Measurements from ENCODE around the gene SEC23B.

DNA sequence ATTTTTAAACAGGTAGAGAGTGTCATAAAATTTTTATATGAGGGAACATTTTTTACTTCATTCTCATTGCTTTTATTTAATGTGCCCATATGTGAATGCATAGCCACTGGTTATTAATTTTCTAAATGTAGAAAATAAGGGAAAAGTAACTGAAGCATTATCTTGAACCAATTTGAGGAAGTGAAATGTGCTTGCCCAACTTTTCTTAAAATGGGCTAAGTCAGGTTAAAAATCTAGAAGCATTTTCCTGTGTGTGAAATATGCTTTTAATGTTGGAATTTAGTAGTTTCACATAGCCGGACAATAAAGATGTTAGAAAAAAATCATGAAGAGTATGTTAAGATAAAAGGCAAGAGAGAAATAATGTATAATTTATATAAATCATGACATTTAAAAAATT, 3.8 kb downstream of the SEC23B start:
- TF ChIP-seq, protein P1, sequence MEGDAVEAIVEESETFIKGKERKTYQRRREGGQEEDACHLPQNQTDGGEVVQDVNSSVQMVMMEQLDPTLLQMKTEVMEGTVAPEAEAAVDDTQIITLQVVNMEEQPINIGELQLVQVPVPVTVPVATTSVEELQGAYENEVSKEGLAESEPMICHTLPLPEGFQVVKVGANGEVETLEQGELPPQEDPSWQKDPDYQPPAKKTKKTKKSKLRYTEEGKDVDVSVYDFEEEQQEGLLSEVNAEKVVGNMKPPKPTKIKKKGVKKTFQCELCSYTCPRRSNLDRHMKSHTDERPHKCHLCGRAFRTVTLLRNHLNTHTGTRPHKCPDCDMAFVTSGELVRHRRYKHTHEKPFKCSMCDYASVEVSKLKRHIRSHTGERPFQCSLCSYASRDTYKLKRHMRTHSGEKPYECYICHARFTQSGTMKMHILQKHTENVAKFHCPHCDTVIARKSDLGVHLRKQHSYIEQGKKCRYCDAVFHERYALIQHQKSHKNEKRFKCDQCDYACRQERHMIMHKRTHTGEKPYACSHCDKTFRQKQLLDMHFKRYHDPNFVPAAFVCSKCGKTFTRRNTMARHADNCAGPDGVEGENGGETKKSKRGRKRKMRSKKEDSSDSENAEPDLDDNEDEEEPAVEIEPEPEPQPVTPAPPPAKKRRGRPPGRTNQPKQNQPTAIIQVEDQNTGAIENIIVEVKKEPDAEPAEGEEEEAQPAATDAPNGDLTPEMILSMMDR (IDR thresholded peaks at IDR 0.05), result no peak
- no peak for TF ChIP-seq POLR2A (IDR thresholded peaks at IDR 0.05)

Measured in body of pancreas (tissue), 4 donors.